SK-N-SH (cell line): ENCODE measurements around the gene DPEP1. TPM values are rescaled to one million over a fixed set of nuclear protein-coding genes. Genes with fewer than 3 reads are reported as not detected.
"Not testable (repeated sequence)": the region's sequence is repeated elsewhere in the genome, so short reads cannot be mapped to it uniquely, and the experiment has no call there.

Source experiments
- CTCF ChIA-PET: fragments of 300-600, 350-600 bp; formaldehyde crosslinking; extraction: SDS; loops from one replicate; lab custom pipeline; 2021; lab: Yijun Ruan, JAX
- POLR2A ChIA-PET: fragments of 350-600 bp; sonication (Branson Sonifier 250); formaldehyde crosslinking; extraction: SDS; loops from one replicate; lab custom pipeline; 2020; ENCODE audit warnings: antibody characterized with exemption, inconsistent platforms; lab: Yijun Ruan, JAX
- DNase-seq: peaks from one replicate; pipeline ENCODE4 v3.0.0; 2012
- H2AFZ ChIP-seq: fragments of 200-600 bp; sonication (generic); 2 replicates; pipeline ENCODE4 v1.8.1; 2016; ENCODE audit warnings: antibody characterized with exemption, mild to moderate bottlenecking, low read depth
- H3F3A ChIP-seq: fragments of 200-600 bp; sonication (generic); replicated peaks from 2 replicates; pipeline ENCODE3; 2016; ENCODE audit warnings: antibody characterized with exemption, mild to moderate bottlenecking; ENCODE audit not compliant: insufficient read depth
- H3K27ac ChIP-seq, 2 experiments: fragments of 200-500 bp in 1 of 2; fragments of 200-600 bp in 1 of 2; sonication (Bioruptor generic) in 1 of 2; sonication (generic), shearing (Covaris generic) in 1 of 2; 2 replicates each; pipeline versions ENCODE4 v1.5.1 to v1.6.1; 2014 to 2016; ENCODE audit warnings: low read depth in 2 of 2, inconsistent platforms in 1 of 2, low read length in 1 of 2, mild to moderate bottlenecking in 1 of 2, mixed read lengths in 1 of 2
- H3K27me3 ChIP-seq: fragments of 200-600 bp; sonication (generic), shearing (Covaris generic); 2 replicates; pipeline ENCODE4 v1.6.1; 2016; ENCODE audit warnings: mixed run types; ENCODE audit not compliant: insufficient read depth
- H3K36me3 ChIP-seq, 2 experiments: fragments of 200-500 bp in 1 of 2; fragments of 200-600 bp in 1 of 2; sonication (Bioruptor generic) in 1 of 2; sonication (generic) in 1 of 2; replicated peaks in 1 of 2; 2 replicates each; pipeline versions ENCODE3 to v1.5.1; 2014 to 2016; ENCODE audit warnings: low read length in 1 of 2, mild to moderate bottlenecking in 1 of 2; ENCODE audit not compliant: insufficient read depth in 2 of 2, control insufficient read depth in 1 of 2
- H3K4me1 ChIP-seq, 2 experiments: fragments of 200-500 bp in 1 of 2; fragments of 200-600 bp in 1 of 2; sonication (Bioruptor generic) in 1 of 2; sonication (generic), shearing (Covaris generic) in 1 of 2; 2 replicates each; pipeline versions ENCODE4 v1.5.1 to v1.6.1; 2014 to 2016; ENCODE audit warnings: low read depth in 1 of 2, low read length in 1 of 2, mixed run types in 1 of 2; ENCODE audit not compliant: insufficient read depth in 2 of 2, control insufficient read depth in 1 of 2
- H3K4me2 ChIP-seq: fragments of 200-600 bp; sonication (generic), shearing (Covaris generic); 2 replicates; pipeline ENCODE4 v1.6.1; 2017; ENCODE audit warnings: mixed run types
- H3K4me3 ChIP-seq, 2 experiments: fragments of 200-500 bp in 1 of 2; fragments of 200-600 bp in 1 of 2; sonication (Bioruptor generic) in 1 of 2; sonication (generic), shearing (Covaris generic) in 1 of 2; 2 replicates each; pipeline versions ENCODE4 v1.5.1 to v1.8.1; 2014 to 2016; ENCODE audit warnings: low read depth in 2 of 2, inconsistent platforms in 1 of 2, low read length in 1 of 2, mild to moderate bottlenecking in 1 of 2, mixed read lengths in 1 of 2, moderate library complexity in 1 of 2
- H3K79me2 ChIP-seq: fragments of 200-600 bp; sonication (generic); 2 replicates; pipeline ENCODE4 v1.8.1; 2017; ENCODE audit warnings: mild to moderate bottlenecking; ENCODE audit not compliant: insufficient read depth
- H3K9ac ChIP-seq: fragments of 200-600 bp; sonication (generic); 2 replicates; pipeline ENCODE4 v1.6.1; 2017; ENCODE audit warnings: mixed run types
- H3K9me2 ChIP-seq: fragments of 200-600 bp; sonication (generic); 2 replicates; pipeline ENCODE4 v1.6.1; 2017; ENCODE audit warnings: mixed run types
- H3K9me3 ChIP-seq: fragments of 200-600 bp; sonication (generic); 2 replicates; pipeline ENCODE4 v1.6.1; 2017; ENCODE audit warnings: mixed run types, mild to moderate bottlenecking, moderate library complexity
- H4K20me1 ChIP-seq: fragments of 200-600 bp; sonication (generic); 2 replicates; pipeline ENCODE4 v1.6.1; 2017; ENCODE audit warnings: mild to moderate bottlenecking, mixed run types; ENCODE audit not compliant: insufficient read depth
- CHD2 ChIP-seq: fragments of 150-350 bp; IDR thresholded peaks from 2 replicates; pipeline ENCODE4 v1.6.1; 2018; ENCODE audit warnings: low read length; ENCODE audit not compliant: partially characterized antibody
- CTCF ChIP-seq: fragments of 200-600 bp; sonication (generic); IDR thresholded peaks from 2 replicates; pipeline ENCODE4 v1.6.1; 2017; ENCODE audit warnings: antibody characterized with exemption, mild to moderate bottlenecking, moderate library complexity
- FOSL2 ChIP-seq: IDR thresholded peaks from 2 replicates; pipeline ENCODE4 v1.4.0; 2012; ENCODE audit warnings: low read depth, mild to moderate bottlenecking, moderate library complexity, borderline replicate concordance
- FOXJ3 ChIP-seq: sonication (generic); formaldehyde crosslinking; IDR thresholded peaks from 2 replicates; pipeline ENCODE4 v1.5.1; 2020; ENCODE audit warnings: mild to moderate bottlenecking, missing genetic modification reagents
- GABPA ChIP-seq: IDR thresholded peaks from 2 replicates; pipeline ENCODE4 v1.4.0; 2012; ENCODE audit warnings: low read depth, mild to moderate bottlenecking
- JUND ChIP-seq: IDR thresholded peaks from 2 replicates; pipeline ENCODE4 v1.4.0; 2012
- MEF2A ChIP-seq: IDR thresholded peaks from 2 replicates; pipeline ENCODE4 v1.4.0; 2012; ENCODE audit warnings: low read depth, borderline replicate concordance
- MXI1 ChIP-seq: IDR thresholded peaks from 2 replicates; pipeline ENCODE4 v1.6.1; 2012; ENCODE audit warnings: mild to moderate bottlenecking, low read depth, low read length, improper control_type of control experiment
- PBX3 ChIP-seq: IDR thresholded peaks from 2 replicates; pipeline ENCODE4; 2012
- POLR2AphosphoS5 ChIP-seq: IDR thresholded peaks from 2 replicates; pipeline ENCODE4 v1.6.1; 2012; ENCODE audit warnings: low read depth, low read length
- SIN3A ChIP-seq: IDR thresholded peaks from 2 replicates; pipeline ENCODE4 v1.6.1; 2012; ENCODE audit warnings: low read depth, mild to moderate bottlenecking, low read length, moderate library complexity, borderline replicate concordance
- USF1 ChIP-seq: IDR thresholded peaks from 2 replicates; pipeline ENCODE4 v1.4.0; 2012; ENCODE audit warnings: low read depth, borderline replicate concordance
- YY1 ChIP-seq: IDR thresholded peaks from 2 replicates; pipeline ENCODE4 v1.4.0; 2012; ENCODE audit warnings: low read depth, mild to moderate bottlenecking
- WGBS: methylation state at CpG from one replicate; pipeline ENCODE4 v1.1.6; 2017; ENCODE audit warnings: low lambda C conversion rate; 5-methylcytosine and 5-hydroxymethylcytosine counted together
- polyA plus RNA-seq, 3 experiments: library from polyadenylated mRNA; depleted of rRNA; stranded (reverse); fragments of >200 nt; gene quantifications; 2 replicates each; pipeline ENCODE4 v1.2.3, GENCODE V29; 2012

The DPEP1 gene
- polyA plus RNA-seq, 1 of the 3 experiments (the other 2 are of a cell fraction): 0.05 TPM

- H3K9ac ChIP-seq: no peak overlapping the region
- WGBS: 86% methylated on average over 7 of the region's 10 CpGs
- no peaks in the 10 kb centered on the region for H4K20me1 ChIP-seq
- no peaks in the 10 kb centered on the region for H3K9me3 ChIP-seq
- ChIA-PET CTCF (interaction anchor here (1.0 kb wide), 1 partner anchor 190 kb away, joined by 3 read pairs; no protein-coding TSS in a partner anchor), POLR2A (no interaction called here)
- 0 out of 2 replicates have a peak overlapping the region, but pooled peaks have one; percentile 3 for H3K4me2 ChIP-seq
- H3K79me2 ChIP-seq: no peaks in the 10 kb centered on the region
- TF ChIP-seq MXI1: no peak
- TF ChIP-seq YY1: no peak
- TF ChIP-seq GABPA: no peak
- no peak for TF ChIP-seq PBX3
- no peak for TF ChIP-seq POLR2AphosphoS5
- no peak for TF ChIP-seq FOXJ3 (CRISPR knock-in tag)
- TF ChIP-seq FOSL2: peak; percentile 62
- no peak for TF ChIP-seq SIN3A
- no peak for TF ChIP-seq MEF2A
- peak; percentile 48; the same call in 1 of the 2 replicates for TF ChIP-seq JUND
- no peak for TF ChIP-seq USF1
- TF ChIP-seq CTCF: no peak
- TF ChIP-seq CHD2: no peak
- H3K36me3 ChIP-seq: peaks cover 0 to 4% of the 10 kb centered on the region in 2 experiments
- DNase-seq: no peak
- no peak overlapping the region for H3K4me3 ChIP-seq
- no peaks in the 10 kb centered on the region for H3K4me1 ChIP-seq
- H3K27me3 ChIP-seq: no peaks in the 10 kb centered on the region
- no peak overlapping the region for H2AFZ ChIP-seq
- no peaks in the 10 kb centered on the region for H3K9me2 ChIP-seq
- H3F3A ChIP-seq: peaks cover 4% of the 10 kb centered on the region
- peak overlapping the region in 1 of 2 experiments; percentile 28; a peak in 2 of 4 replicates for H3K27ac ChIP-seq
Observed at GRCh38 chr16:89670496-89671431, 57.3 kb downstream of the DPEP1 start.

- H3K36me3 ChIP-seq, H3F3A ChIP-seq, H3K9ac ChIP-seq, H3K9me3 ChIP-seq, H4K20me1 ChIP-seq, POLR2A ChIA-PET, H3K27ac ChIP-seq, DNase-seq, CTCF ChIA-PET, H3K4me3 ChIP-seq, H3K27me3 ChIP-seq, H3K4me1 ChIP-seq, H2AFZ ChIP-seq, H3K9me2 ChIP-seq, H3K4me2 ChIP-seq, H3K79me2 ChIP-seq: not testable (repeated sequence)
- WGBS: 89% methylated on average over 4 of the region's 4 CpGs
Observed at GRCh38 chr16:89671565-89671964, 58.1 kb downstream of the DPEP1 start.
